ENCODE data around the gene PARP2.
"Not testable (repeated sequence)": the region's sequence is repeated elsewhere in the genome, so short reads cannot be mapped to it uniquely, and the experiment has no call there.

Gene PARP2, protein sequence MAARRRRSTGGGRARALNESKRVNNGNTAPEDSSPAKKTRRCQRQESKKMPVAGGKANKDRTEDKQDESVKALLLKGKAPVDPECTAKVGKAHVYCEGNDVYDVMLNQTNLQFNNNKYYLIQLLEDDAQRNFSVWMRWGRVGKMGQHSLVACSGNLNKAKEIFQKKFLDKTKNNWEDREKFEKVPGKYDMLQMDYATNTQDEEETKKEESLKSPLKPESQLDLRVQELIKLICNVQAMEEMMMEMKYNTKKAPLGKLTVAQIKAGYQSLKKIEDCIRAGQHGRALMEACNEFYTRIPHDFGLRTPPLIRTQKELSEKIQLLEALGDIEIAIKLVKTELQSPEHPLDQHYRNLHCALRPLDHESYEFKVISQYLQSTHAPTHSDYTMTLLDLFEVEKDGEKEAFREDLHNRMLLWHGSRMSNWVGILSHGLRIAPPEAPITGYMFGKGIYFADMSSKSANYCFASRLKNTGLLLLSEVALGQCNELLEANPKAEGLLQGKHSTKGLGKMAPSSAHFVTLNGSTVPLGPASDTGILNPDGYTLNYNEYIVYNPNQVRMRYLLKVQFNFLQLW

DNA sequence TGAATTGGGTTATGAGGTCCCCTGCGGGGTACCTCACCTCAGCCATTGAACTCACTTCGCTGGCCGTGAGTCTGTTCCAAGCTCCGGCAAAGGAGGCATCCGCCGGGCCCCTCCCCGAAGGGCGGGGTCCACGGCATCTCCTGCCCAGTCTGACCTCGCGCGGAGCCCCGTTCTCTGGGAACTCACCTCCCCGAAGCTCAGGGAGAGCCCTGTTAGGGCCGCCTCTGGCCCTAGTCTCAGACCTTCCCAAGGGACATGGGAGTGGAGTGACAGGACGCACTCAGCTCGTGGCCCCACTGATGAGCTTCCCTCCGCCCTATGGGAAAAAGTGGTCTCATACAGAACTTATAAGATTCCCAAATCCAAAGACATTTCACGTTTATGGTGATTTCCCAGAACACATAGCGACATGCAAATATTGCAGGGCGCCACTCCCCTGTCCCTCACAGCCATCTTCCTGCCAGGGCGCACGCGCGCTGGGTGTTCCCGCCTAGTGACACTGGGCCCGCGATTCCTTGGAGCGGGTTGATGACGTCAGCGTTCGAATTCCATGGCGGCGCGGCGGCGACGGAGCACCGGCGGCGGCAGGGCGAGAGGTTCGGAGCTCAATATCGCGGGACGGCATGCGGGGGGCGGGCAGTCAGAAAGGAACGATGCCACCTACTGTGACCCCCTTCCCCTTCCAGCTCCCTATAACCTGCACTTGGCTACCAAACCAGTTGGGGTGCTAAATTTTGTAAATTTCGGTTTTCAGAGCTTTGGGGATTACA lies at the start of gene PARP2:
PARP2 (plus strand) TSS at position 544 of the 770 bp plus-strand sequence; CDS start at position 551, 7 bp downstream.
- DNase-seq (ENCODE audit: low spot score): peak; percentile 100

GRCh38 chr14:20294636-20295035 lies 48.8 kb upstream of the PARP2 start:
- no peak for DNase-seq (ENCODE audit: low spot score)

DNA sequence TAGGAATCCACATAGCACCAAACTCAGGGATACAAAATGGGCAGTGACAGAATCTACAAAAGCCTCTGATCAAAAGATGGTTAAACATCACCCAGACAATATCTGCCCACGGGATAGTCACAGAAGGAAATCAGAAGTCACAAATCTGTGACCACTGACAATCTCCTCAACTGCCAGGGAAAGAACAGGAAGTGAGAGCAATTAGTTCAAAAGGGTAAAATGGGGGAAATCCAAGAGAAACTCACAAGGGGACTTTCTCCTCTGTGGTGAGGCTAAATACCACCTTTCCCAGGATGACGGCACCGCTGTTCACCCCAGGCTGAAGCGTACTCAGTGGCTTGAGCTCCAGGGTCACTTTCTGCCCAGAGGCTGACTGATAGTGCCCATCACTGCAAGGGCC lies 48.4 kb upstream of the PARP2 start:
- no peak for DNase-seq (ENCODE audit: low spot score)

GRCh38 chr14:20302042-20302755 lies 41.2 kb upstream of the PARP2 start:
- no peak for DNase-seq (ENCODE audit: low spot score)

DNA sequence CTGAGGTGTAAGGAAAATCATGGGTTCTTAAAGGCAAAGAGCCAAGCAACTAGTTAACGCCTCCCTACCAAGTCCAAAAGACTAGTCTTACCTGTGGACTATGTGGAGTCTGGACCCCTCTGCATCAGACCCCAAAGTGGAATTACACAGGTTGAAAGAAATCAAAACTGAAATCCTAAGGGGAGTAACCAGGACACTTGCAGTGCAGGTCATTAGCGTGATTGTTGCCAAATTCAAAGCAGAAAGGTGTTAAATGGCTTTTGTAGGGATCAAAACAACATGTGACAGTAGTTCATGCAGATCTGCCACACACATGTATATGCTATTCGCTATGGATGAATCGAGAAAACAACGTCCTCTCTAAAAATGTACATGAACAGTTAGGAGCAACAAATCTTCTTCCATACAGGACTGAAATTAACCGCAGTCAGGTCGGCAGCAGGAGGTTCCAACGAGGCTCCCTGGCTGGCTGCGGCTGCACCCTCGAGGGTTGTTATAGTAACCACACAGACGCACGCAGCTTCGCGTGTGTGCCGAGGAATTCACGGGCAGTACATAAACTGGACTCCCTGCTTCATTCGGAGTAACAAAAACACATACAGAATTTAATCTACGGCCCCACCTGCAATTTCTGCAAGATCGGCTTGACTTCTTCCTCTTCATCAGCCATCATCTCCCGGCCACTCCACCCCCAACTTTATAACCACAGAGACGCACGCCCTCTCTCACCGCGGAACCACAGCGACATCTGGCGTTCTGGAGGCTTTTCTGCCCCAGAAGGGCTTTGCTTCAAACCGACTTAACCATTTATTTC lies 38.0 kb upstream of the PARP2 start, which contains the start of gene TTC5:
TTC5 (minus strand) TSS at position 687 of the 814 bp plus-strand sequence; CDS start at position 673, 14 bp downstream.
- DNase-seq (ENCODE audit: low spot score): peak; percentile 86

DNA sequence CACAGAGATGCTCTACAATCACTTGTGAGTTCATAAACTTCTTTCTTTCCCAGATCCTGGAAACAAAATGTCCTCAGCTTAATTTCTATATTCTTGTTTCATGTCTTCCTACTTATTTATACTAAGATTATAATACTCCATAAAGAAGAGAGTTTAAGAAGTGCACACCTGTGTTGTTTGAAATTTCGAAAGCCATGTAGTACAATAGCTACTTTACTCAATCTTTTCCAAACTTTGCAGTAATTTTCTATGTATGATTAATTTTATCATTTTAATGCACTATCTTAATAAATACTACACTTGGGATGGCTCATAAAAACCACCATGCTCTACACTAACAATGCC lies 37.4 kb upstream of the PARP2 start:
- no peak for DNase-seq (ENCODE audit: low spot score)

DNA sequence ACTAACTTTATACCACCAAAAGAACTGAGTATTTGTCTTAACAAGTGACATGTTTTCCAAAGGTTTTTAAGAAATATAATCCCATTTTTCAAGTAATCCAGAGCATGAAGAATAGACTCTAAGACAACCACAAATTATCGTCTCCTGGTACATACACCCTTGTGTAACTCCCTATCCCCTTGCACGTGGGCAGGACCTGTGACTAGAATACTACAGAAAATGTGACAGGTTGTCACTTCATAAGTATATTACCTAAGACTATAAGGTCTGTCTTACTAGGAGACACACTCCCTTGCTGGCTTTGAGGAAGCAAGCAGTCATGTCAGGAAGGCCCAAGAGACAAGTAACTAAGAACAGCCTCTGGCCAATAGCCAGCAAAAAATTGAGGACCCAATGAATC lies 29.4 kb upstream of the PARP2 start:
- DNase-seq (ENCODE audit: low spot score): no peak

- DNase-seq (ENCODE audit: low spot score): no peak
These were observed 25.7 kb upstream of the PARP2 start for GRCh38 chr14:20317720-20318119.

- DNase-seq (ENCODE audit: low spot score): peak; percentile 87
These were observed 16.2 kb upstream of the PARP2 start for GRCh38 chr14:20327005-20327869.

DNA sequence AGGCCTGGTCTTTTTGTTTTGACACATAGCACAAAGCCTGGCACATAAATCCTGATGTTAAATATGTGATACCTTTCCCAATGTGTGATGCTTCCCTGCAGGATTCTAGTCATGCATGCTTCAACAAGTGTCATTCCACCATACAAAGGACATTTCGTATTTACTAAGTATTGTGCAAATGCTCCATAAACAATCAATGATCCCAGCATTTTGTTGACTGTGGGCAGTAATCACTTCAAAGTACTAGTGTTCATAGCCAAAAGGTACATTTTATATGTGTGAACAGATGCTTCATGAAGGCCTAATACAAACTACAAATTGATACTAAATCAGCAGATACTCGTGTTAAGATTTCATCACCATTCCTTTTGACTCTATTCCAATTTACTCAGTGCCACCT lies 14.7 kb upstream of the PARP2 start:
- DNase-seq (ENCODE audit: low spot score): no peak

DNA sequence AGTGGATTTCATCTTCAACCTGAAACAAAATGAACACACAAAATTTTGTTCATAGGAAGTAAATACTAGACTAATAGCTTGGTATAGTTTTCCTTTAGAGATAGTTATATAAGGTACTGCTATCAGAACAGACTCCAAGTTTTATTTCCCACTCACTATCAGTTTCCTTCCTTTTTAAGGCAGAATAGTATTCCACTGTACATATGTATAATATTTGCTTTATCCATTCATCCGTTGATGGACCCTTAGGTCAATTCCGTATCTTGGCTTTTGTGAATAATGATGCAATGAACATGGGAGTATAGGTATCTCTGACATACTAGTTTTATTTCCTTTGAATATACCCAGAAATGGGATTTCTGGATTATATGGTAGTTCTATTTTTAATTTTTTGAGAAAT lies 14.1 kb upstream of the PARP2 start:
- no peak for DNase-seq (ENCODE audit: low spot score)

DNA sequence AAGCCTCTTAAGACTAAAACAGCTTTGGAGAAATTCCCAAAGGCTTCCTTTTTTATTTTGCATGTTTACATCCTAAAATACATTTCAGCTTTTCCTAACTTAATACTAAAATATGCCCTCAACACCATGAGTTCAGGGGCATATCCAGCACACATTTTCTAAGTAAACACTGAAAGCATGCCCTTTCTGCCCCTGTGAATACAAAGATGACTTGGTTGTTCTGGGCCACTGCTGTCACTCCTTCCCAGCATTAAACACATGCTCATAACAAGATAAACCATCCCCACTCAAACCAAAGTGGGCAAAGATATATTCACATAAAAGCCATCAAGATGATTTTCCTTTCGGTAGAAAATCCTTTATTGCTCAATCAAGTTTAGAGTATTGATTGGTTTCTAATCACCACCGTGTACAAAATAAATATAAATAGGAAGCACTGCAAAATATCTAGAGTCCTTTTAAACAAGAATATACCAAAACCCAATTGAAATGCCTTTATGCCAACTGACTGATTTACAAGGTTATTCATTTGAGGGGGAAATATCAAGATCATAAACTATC lies 12.3 kb upstream of the PARP2 start:
- no peak for DNase-seq (ENCODE audit: low spot score)

GRCh38 chr14:20332431-20332787 lies 11.0 kb upstream of the PARP2 start:
- peak; percentile 31 for DNase-seq (ENCODE audit: low spot score)

GRCh38 chr14:20332788-20333493 lies 10.5 kb upstream of the PARP2 start, which contains the start of gene CCNB1IP1:
Gene CCNB1IP1, minus strand, starts transcription at chr14:20333279. Its CDS starts 16,756 bp downstream, at chr14:20316523.
- DNase-seq (ENCODE audit: low spot score): peak; percentile 95

DNA sequence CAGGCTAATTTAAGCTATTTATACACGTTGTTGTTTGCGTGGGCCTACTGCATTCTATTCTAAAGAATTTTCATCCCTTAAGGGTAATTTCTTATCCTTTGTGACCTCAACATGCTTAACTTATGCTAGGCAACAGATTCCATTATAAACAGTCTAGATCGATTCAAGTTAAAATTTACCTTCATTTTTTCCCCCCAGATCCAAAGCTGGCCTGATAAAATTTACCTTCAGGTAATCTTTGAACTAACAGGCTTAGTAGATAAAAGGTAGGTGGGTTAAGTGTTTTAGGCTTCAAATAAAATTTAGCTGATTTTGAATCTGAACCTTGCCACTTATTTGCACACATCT lies 10.0 kb upstream of the PARP2 start:
- DNase-seq (ENCODE audit: low spot score): no peak

DNA sequence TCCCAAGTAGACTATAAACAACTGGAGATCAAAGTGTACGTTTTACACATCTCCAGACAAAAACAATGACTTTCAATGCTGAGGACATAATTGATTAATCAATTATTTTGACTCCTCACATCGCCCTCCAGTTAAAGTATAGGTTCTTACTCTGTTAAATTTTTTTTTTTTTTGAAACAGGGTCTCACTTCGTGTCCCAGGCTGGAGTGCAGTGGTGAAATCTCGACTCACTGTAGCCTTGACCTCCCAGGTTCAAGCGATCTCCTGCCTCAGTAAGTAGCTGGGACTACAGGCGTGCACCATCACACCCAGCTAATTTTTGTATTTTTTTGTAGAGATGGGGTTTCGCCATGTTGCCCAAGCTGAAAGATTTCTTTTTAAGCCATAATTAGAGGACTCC lies 9.4 kb upstream of the PARP2 start:
- DNase-seq (ENCODE audit: low spot score): no peak

DNA sequence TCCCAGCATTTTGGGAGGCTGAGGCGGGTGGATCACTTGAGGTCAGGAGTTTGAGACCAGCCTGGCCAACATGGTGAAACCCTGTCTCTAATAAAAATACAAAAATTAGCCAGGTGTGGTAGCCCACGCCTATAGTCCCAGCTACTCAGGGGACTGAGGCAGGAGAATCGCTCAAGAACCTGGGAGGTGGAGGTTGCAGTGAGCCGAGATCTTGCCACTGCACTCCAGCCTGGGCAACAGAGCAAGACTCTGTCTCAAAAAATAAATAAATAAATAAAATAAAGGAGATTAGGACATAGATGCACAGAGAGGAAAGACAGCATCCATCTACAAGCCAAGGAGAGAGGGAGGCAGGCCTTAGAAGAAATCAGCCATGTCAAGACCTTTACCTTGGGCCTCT lies 2.4 kb upstream of the PARP2 start:
- DNase-seq (ENCODE audit: low spot score): not testable (repeated sequence)

- DNase-seq (ENCODE audit: low spot score): peak; percentile 19
These were observed 1.8 kb upstream of the PARP2 start for GRCh38 chr14:20341646-20342045.

DNA sequence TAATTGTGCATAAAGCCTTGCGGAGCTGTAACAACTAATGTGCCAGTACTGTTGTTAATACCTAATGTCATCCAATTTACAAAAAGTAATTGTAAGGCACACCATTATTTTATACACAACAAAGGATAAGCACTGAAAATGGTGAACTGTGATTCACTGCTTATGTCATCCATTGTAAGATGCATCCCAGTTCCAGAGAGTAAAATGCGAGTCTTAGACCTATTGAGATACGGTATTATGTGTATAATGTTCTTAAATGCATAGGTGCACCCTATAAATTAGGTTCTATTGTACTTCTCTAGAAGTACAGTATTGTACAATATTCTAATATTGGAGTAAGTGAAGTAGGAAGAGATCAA lies 406 bp downstream of the PARP2 start:
- no peak for DNase-seq (ENCODE audit: low spot score)

- no peak for DNase-seq (ENCODE audit: low spot score)
These were observed 1.9 kb downstream of the PARP2 start for GRCh38 chr14:20345366-20345765.
